Stimulated activated CD4-positive, alpha-beta T cell treated with anti-CD3 and anti-CD28 coated beads, Interleukin-4, amount 100 ng/mL, for 4 hours (primary cell): ENCODE data around the gene FTO.
A peak's percentile ranks its signal among the peaks of the same experiment; 100 is the strongest.
"Not testable (repeated sequence)": the region's sequence is repeated elsewhere in the genome, so short reads cannot be mapped to it uniquely, and the experiment has no call there.

Experiments
- DNase-seq, 2 experiments: peaks; one replicate each; pipeline ENCODE4 v3.0.0-alpha.2; 2020

FTO gene

DNA sequence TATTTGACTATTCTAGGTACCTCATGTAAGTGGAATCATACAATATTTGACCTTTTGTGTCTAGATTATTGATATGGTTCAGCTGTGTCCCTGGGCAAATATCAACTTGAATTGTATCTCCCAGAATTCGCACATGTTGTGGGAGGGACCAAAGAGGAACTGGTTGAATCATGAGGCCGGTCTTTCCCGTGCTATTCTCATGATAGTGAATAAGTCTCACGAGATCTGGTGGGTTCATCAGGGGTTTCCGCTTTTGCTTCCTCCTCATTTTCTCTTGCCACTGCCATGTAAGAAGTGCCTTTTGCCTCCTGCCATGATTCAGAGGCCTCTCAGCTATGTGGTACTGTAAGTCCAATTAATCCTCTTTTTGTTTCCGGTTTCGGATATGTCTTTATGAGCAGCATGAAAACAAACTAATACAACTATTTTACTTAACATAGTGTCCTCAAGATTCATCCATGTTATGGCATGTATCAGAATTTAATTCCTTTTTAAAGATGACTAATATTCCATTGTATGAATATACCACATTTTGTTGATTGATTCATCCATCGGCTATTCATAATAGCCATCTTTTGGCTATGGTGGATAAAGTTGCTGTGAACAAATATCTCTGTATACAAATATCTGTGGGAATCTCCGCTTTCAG lies 129.1 kb downstream of the FTO start:
- DNase-seq, result no peak

DNA sequence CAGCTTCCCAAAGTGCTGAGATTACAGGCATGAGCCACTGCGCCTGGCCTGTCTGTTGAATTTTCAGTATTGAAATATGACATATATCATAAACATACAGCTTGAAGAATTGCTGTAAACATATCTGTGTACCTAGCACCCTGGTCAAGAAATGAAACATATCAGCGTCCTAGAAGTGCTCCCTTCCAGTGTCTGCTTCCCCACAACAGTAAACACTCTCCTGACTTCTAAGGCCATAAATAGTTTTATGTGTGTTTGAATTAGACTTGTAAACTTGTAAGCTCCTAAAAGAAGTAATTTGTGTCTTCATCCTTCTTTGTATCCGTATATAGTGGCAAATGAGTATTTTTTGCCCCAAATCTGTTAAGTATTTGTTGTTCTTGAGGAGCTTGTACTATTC lies 132.2 kb downstream of the FTO start:
- no peak for DNase-seq

DNA sequence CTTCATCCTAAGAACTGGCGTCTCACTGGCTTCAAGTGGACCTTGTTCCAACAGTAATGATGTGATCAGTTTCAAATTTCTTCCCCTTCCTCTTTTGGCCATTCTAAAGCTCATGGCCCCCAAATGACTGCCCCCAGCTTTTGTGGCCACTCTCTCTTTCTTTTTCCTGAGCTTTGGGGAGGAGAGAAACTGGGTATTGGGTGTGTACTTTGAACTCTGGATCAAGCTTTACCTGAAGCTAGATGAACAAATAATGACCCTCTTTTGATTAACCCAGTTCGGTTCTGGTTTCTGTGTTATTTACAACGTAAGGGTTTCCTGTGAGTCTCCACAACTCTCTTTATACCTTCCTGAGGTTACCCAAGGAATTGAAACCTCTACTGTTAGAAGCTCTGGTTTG lies 132.7 kb downstream of the FTO start:
- no peak for DNase-seq

DNA sequence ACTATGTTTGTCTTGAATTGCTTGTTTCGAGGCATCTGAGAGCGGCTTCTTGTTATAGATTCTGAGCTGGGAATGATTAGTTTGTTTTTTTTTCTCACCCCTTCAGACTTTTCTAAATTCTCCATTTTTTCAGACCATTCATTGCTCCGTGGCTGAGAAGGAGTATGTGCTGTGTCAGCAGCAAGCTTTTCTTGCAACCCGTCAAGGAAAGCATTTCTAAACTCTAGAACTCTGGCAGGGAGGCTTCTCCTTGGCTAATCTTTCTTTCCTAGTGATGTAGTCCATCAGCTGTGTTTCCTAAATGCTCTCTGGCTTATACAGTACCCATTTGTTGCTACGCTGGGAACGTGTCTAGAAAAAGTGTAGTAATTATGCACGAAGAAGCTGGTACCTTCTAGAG lies 133.5 kb downstream of the FTO start:
- DNase-seq, result no peak

DNA sequence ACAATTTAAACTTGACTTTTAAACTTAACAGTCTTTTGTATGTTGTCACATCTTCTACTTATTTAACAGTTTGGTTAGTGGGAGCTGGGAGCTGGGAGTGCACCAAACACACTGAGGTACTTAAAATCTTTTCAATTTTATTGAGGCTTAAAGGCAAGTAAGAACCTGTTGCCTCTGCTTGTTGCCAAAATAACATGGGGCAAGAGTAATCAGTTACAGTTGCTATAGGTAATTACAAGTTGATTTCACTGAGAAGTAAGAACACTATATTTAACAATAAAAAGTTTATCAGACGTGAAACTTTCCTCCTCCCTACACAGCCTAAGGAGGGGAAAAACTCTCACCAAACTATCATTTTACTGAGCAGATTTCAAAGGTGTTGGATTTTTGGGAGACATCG lies 135.2 kb downstream of the FTO start:
- no peak for DNase-seq

DNA sequence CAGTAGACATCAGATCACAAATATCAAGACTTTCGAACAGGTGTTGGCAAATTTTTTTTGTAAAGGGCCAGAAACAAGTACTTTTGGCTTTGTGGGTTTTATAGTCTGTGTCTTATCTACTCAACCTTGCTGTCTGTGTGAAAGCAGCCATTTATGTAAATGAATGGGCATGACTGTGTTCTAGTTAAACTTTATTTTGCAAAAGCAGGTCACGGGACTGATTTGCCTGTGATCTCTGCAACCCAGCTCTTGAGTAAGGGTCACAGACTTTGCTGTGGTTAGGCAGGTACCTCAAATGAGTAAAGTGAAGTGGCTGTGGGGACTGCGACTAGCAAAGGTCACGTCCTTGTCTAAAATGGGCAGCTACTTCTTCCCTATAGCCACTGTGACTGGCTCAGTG lies 136.5 kb downstream of the FTO start:
- DNase-seq, result no peak

DNA sequence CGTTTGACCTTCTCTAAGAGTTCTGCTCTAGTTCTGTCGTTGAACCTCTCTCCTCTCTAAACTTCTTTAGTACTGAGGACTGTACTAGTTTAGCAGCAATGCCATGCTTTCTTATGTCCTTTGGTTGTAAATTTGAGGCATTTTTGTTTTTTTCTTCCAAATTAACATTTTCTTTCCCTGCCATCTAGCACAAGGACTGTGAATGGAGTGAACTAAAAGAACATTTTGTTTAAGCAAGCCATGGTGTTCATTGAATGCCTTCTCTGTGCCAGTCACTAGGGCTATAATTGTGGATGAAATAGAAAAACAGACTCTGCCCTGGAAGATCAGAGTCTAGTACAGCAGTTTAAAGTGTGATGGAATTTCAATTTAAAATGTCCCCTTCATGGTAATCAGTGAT lies 137.9 kb downstream of the FTO start:
- DNase-seq, result no peak

DNA sequence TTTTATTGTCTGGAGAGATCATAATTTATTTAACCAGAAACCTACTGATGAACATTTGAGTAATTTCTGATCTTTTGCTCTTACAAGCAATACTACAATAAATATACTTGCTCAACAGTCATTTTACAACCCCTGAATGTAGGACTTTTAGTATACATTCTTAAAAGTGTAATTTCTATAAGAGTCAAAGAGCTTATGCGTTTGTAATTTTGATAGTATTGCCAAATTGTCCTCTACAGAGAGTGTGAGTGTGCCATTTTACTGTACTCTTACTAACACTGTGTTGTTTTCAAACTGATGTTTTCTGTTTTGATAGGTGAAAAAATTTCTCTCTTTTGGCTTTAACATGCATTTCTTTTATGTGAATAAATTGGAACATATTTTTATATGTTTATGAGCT lies 139.1 kb downstream of the FTO start:
- DNase-seq, result no peak

DNA sequence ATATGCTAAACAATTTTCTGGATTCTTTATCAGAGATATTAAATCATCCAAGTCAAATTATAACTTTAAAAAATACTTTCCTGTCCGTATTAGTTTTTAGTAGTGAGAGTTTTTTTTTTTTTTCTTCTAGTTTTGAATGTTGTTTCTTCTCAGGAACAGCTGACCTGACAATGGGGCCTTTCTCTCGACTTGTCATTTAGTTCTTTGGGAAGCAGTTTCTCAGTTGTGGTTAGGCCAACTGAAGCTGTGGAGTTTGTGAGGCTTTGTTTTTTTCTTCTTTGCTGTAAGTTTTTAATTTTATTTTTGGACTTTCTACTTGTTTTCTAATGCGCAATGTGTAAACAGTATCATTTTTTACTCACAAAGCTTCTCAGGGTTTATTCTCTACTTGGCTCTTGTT lies 140.8 kb downstream of the FTO start:
- no peak for DNase-seq

DNA sequence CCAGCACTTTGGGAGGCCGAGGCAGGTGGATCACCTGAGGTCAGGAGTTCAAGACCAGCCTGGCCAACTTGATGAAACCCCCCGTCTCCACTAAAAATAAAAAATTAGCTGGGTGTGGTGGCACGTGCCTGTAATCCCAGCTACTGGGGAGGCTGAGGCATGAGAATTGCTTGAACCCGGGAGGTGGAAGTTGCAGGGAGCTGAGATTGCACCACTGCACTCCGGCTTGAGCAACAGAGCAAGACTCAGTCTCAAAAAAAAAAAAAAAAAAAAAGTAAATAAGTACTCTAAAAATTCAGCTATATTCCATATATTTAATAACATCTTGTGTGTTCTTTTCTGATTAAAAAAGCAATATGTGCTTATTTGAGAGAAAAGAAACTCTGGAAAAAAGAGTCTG lies 142.6 kb downstream of the FTO start:
- DNase-seq, result not testable (repeated sequence)

DNA sequence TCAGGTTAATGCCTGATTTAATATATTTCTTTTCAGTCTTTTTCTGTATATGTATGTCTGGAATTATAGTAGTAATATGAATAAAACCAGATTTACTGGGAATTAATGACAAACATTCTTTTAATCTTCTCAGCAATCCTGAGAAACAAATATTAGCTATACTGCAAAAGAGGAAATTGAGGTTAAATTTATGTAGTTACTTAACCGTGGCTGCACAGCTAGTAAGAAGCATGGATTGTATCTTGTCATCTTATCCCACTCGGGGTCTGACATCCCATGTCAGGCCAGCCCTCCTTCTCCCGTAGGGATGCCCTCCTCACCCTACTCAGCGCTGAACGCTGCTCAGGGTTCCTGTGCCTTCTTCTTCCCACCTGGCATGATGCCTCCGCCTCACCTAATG lies 143.0 kb downstream of the FTO start:
- DNase-seq, result no peak

DNA sequence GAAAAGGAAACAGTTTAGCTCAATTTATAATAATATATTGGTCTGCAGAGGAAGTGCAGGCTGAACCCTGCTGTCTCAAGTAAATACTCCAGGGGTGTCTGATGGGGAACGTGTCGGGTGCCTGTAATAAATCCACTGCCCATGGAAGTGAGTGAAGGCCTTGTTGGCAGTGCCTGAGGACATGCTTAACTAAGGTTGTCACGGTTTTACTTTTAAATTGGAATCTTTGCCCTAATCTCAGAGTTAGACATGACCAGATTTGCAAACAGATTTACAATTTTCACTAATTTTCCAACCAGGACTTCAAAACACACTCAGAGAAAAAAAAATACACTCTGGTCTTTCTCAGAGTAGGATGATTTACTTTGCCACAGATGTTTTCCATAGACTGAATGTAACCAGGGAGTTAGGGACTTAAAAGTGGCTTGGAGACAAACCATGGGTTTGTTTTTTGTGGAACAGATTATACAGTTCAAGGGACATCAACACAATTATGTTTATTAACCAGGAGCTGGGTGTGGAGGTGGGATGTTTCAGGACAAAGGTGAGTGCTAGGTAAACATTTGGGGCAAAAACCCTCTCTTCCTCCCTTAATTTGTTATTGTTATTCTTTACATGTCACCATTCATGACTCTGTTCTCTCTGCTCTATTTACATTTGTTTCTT lies 144.5 kb downstream of the FTO start:
- DNase-seq, result no peak

DNA sequence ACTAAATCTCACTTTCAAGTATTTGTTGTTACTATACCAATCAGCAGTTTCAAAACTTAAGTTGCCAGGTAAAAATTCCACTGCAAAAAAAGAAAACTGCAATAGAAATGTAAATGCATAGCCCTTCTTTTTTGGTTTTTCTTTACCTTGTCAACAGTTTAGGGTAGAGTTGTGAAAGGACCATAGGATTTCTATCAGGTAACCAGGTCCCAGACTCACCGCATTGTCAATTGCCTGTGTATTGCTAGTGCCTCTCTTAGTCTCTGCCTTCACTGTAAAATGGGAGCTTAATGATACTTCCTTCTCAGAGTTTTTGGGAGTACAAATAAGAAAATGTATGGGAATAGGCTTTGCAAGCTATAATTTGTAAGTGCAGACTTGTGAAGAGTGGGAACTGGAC lies 145.0 kb downstream of the FTO start:
- DNase-seq, result no peak

DNA sequence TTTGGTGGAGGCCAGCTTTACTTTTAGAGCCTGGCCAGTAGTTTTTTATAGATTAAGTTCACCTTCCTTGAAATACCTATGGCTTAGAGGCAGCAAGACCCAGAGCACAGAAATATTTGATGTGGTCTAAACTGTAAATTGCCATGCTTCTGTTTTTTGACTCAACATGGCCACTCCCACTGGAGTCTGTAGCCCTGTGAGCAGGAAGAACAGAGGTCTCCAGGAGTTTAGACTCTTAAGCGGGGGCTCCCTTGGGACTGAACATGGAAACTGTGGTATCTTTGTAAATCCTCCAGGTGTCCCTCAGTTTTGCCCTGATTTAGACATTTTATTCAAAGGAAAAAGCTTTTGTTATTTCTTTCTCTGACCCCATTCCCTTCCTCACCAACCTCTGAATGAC lies 145.6 kb downstream of the FTO start:
- DNase-seq, result no peak

DNA sequence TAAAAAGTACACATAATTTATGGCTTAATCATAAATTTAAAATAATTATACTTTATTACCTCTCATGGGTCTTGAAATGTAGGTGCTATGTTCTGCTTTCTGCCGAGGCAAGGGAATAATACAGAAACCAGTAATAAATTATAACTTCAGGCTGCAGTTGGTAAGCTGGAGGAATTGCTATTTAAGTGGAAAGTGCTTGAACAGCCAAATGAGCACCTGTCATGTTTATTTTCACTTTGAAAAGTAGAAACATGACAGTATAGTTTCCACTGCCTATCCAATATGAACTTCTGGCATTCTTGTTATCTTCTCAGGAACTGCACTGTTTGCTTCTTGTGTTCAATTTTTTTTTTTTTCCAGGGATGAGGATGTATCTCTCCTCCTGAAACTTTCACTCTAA lies 146.0 kb downstream of the FTO start:
- DNase-seq, result no peak

DNA sequence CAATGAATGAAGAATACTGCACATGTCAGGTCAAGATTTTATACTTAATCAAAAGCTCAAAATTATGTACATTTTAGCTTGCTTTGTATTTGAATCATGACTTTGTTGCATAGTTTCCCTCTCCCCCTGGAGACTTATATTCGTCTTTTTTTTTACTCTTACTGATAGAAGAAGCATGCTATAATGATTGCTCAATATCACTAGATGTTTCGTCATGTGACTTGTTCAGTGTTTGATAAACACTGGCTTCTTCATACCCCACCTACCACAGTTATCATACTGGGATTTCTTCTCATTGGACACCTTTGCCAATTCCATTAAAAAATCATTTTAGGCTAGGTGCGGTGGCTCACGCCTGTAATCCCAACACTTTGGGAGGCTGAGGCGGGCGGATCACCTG lies 148.7 kb downstream of the FTO start:
- DNase-seq, result no peak

DNA sequence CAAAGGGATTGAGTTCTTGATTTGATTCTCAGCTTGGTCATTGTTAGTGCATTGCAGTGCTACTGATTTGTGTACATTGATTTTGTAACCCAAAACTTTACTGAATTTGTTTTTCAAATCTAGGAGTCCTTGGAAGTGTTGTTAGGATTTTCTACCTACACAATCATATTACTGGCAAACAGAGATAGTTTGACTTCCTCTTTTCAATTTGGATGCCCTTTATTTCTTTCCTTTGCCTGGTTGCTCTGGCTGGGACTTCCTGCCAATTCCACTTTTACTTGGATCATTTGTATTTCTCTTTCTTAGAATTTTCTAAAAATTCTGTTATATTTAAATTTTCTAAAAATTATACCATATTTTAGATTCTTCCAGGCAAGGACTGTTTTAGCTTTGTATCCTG lies 151.1 kb downstream of the FTO start:
- DNase-seq, result no peak

DNA sequence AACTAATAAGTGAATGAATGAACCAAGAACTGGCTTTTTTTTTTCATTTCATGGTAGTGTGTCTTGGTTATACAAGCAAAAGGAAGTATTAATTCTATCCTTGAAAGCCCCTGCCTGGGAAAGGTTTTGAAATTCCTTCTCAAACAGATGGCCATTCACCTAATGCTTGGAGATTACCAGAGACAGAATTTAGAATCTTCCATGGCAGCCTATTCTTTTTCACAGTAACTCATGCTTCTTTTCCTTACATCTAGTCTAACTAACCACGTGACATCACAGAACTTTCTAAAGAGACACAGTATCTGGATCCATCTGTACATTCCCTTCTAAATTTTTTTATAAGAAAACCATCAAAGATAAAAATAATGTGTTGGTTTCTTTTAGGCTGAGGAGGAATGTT lies 151.6 kb downstream of the FTO start:
- no peak for DNase-seq

DNA sequence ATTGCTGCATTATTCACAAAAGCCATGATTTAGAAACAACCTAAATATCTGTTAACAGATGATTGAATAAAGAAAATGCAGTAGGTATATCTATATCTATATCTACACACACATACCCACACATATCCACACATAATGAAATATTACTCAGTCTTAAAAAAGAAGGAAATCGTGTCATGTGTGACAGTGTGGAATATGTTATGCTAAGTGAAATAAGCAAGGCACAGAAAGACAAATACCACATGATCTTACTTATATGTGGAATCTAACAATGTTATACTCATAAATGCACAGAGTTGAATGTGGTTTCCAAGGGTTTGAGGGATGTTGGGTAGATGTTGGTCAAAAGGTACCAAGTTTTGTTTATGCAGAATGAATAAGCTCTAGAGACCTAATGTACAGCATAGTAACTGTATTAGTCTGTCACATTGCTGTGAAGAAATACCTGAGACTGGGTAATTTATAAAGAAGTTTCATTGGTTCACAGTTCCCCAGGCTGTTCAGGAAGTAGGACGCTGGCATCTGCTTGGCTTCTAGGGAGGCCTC lies 156.1 kb downstream of the FTO start:
- no peak for DNase-seq

DNA sequence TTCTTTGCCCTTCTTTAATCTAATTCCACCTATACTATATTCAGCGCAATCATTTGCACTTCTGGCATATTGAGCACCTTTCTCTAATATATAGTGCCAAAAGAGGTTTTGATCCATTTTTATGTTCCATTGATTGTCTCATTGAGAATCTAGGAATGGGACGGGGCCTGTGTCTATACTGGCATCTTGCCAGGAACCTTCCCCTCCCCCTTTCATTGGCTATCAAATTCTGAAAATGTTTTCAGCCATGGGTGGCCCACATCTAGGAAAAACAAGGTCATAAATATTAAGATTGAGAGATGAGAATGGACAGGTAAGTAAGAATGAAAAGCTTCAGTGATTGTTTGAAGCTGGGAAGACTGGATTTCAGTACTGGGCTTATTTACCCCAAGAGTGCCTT lies 159.9 kb downstream of the FTO start:
- no peak for DNase-seq

DNA sequence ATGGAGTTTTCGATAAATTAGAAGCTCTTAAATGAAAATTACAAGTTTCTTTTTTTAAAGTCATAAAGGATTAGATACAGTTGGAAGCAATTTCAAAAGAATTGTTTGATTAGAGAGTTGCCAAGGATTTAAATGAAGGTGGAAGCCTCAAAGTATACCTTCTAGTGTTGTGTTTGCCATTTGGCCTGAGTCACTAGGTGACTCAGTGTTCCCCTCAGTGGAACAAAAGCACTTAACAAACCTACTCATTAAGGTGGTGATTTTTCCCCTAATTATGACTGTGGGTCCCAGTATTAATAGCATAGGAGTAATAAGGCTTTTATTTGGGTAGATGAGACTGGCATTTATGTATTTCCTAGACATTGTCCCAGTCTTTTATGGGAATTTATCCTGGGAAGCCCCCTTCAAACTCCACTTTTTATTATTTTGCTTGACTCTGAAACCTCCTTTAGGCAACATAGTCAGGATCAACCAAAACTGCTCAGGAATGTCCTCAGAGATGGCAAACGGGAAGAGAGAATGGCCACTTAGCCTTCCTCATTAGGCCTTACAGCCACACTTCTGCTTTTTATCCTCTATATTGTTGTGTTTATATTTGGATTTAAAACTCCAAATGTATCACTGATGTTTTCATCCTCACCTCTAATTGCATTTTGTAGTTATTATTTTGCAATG lies 161.0 kb downstream of the FTO start:
- DNase-seq, result peak in 1 of 2 experiments; percentile 14

DNA sequence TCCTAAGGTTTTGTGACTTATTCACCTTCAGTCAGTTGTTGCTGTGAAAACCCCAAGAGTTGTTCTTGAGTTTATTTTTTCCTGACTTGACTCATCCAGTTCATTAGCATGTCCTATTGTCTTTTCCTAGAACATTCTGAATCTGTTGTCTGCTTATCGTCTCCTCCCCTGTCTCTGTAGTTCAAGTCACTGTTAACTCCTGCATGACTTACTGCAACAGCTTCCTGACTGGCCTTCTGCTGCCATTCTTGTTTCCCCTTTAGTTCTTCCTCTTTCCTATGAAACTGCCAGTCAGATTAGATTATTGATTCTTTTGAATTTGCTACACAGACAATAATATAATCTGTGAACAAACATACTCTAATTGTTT lies 161.5 kb downstream of the FTO start:
- no peak for DNase-seq

DNA sequence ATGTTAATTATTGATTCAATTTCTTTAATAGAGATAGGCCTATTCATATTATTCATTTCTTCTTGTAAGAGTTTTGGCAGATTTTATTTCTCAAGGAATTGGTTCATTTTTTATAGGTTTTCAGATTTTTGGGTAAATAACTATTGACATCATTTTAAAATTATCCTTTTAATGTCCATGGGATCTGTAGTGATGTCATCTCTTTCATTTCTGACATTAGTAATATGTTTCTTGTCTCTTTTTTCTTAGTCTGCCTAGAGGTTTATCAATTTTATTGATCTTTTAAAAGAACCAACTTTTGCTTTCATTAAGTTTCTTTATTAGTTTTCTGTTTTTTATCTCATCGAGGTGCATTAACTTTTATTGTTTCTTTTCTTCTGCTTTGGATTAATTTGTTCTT lies 162.6 kb downstream of the FTO start:
- DNase-seq, result no peak

DNA sequence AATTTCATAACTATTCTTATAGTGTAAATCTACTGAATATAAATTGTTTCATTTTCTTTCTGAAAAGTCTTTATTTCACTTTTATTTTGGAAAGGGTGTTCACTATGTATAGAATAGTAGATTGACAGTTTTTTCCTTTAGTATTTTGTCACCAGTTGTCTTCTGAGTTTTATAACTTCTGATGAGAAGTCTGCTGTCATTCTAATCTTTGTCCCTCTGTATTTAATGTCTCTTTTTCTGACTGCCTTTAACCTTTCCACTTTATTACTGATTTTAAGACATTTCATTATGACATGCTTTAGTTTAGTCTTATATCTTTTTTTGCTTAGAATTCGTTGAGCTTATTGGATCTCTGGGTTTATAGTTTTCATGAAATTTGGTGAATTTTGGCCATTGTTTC lies 166.9 kb downstream of the FTO start:
- no peak for DNase-seq
